Renal cortical epithelial cell (primary cell): ENCODE measurements around the gene ZNF213. TPM values are rescaled to one million over a fixed set of nuclear protein-coding genes. Genes with fewer than 3 reads are reported as not detected.

Experiments used
- total RNA-seq: library from RNA; depleted of rRNA; stranded (reverse); fragments of >200 nt; gene quantifications from 2 replicates; pipeline ENCODE4 v1.2.3, GENCODE V29; 2014

ZNF213 gene
- total RNA-seq, 1 donor from 2014 or later: 19.3 TPM

Other genes starting within 250 kb of the ZNF213 start
- gene FLYWCH1, start 223.1 kb upstream of the ZNF213 start, total RNA-seq: 35.3 and 42.9 TPM in 2 replicates
- gene KREMEN2, start 170.8 kb upstream of the ZNF213 start, total RNA-seq: 0.50 and 1.9 TPM in 2 replicates
- 2.3 and 17.5 TPM in 2 replicates for gene PAQR4, start 165.7 kb upstream of the ZNF213 start, total RNA-seq
- gene PKMYT1, start 154.6 kb upstream of the ZNF213 start, total RNA-seq: 0.55 and 4.5 TPM in 2 replicates
- gene CLDN9, start 122.1 kb upstream of the ZNF213 start, total RNA-seq: 0.20 and 0.35 TPM in 2 replicates
- 0.70 and 26.6 TPM in 2 replicates for gene CLDN6, start 116.8 kb upstream of the ZNF213 start, total RNA-seq
- gene TNFRSF12A, start 114.7 kb upstream of the ZNF213 start, total RNA-seq: 196 and 480 TPM in 2 replicates
- 8.5 and 13.0 TPM in 2 replicates for gene HCFC1R1, start 111.1 kb upstream of the ZNF213 start, total RNA-seq
- gene THOC6, start 111.0 kb upstream of the ZNF213 start, total RNA-seq: 13.5 and 13.7 TPM in 2 replicates
- gene BICDL2, start 98.1 kb upstream of the ZNF213 start, total RNA-seq: 0.30 and 8.3 TPM in 2 replicates
- gene MMP25, start 88.5 kb upstream of the ZNF213 start, total RNA-seq: under 0.01 and 0.10 TPM in 2 replicates
- gene IL32, start 69.4 kb upstream of the ZNF213 start, total RNA-seq: 261 and 520 TPM in 2 replicates
- gene ZSCAN10, start 35.7 kb upstream of the ZNF213 start, total RNA-seq: not detected in 2 replicates
- 15.2 and 20.5 TPM in 2 replicates for gene ZNF205, start 22.4 kb upstream of the ZNF213 start, total RNA-seq
- not detected in 2 replicates for gene OR1F1, start 53.2 kb downstream of the ZNF213 start, total RNA-seq
- 13.4 and 13.7 TPM in 2 replicates for gene ZNF200, start 100.1 kb downstream of the ZNF213 start, total RNA-seq
- gene MEFV, start 121.6 kb downstream of the ZNF213 start, total RNA-seq: 0.10 TPM in 1 of 2 replicates, not detected in the other
- gene ZNF263, start 148.5 kb downstream of the ZNF213 start, total RNA-seq: 52.7 and 59.0 TPM in 2 replicates
- gene TIGD7, start 170.4 kb downstream of the ZNF213 start, total RNA-seq: 3.1 and 4.9 TPM in 2 replicates
- 8.5 and 28.2 TPM in 2 replicates for gene ZNF75A, start 170.5 kb downstream of the ZNF213 start, total RNA-seq
- 0.15 TPM in 1 of 2 replicates, not detected in the other for gene OR2C1, start 220.9 kb downstream of the ZNF213 start, total RNA-seq